HL-60/S4 treated with retinoic acid at 250 ng/mL for 4 days and 3 days (cell line): ENCODE results near the gene SIPA1L3.

ENCODE experiments used
- in situ Hi-C: fragments of 300-500 bp; cut with MboI; formaldehyde crosslinking; loops from 2 replicates; pipeline ENCODE4 v1.7.0; 2022; ENCODE audit warnings: low sequenced_read_pairs

The SIPA1L3 gene

DNA sequence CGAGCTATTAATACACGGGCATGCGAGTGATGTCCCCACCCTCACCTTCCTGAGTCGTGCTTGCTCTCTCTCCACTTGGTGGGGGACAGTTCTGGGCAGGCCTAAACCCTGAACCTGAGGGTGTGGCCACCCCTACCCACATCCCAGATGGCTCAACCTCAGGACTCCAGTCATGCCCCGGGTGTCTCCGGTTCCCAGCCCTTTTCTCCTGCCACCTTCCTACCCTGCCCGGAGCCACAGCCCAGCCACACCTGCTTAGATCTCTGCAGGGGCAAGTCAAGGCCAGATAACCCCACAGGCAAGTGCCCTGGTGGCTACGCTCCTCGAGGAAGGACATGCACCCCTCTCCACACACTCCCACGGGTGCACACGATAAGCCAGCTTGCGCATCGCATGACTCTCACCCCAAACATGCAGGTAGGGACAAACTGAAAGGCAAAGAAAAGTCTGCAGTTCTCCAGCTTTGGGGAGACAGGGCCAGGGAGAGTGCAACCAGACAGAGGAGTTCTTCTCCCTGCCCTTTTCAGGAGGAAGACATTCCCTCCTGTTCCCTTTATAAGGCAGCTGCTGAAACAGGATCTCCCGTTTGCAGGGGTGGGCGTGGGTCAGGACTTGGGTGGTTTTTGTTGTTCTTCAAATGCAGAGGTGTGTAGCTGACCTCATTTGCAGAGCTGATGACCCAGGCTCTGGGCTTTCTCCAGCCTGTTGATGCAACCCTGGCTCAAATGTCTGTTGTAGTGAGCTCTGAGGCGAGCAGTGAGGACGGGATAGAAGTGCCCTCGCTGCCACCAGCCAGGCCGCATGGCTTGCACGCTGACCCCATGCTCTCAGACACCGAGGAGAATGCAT is 228.4 kb downstream of the SIPA1L3 start:
- in situ Hi-C loops = no loop called here

DNA sequence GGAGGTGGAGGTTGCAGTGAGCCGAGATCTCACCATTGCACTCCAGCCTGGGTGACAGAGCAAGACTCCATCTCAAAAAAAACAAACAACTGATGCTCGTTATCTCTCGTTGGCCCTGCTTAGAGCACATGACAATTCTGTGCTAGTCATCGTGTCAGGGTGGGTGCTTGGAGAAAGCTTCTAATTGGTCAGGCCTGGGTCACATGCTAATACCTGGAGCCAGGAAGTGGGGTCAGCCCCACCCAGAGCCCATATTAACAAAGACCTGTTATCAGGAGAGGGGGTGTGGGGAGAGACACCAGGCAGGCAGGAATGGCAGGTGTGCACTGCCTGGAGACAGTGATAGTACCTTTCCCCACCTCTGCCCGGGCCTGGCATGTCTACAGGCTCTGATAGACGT is 232.1 kb downstream of the SIPA1L3 start:
- in situ Hi-C loops = no loop called here

DNA sequence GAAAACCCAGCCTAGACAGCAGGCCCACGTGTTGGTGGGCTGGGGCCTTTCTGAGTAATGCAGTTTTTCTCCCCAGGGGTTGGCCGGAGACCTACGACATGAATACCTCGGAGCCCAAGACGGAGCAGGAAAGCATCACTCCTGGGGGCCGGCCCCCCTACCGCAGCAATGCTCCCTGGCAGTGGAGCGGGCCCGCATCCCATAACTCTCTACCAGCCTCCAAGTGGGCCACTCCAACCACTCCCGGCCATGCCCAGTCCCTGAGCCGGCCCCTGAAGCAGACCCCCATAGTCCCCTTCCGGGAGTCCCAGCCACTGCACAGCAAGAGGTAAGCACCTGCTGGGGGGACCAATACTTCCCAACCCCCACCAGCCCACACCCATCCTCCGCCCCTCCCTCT is 234.1 kb downstream of the SIPA1L3 start:
- in situ Hi-C loops = no loop called here

DNA sequence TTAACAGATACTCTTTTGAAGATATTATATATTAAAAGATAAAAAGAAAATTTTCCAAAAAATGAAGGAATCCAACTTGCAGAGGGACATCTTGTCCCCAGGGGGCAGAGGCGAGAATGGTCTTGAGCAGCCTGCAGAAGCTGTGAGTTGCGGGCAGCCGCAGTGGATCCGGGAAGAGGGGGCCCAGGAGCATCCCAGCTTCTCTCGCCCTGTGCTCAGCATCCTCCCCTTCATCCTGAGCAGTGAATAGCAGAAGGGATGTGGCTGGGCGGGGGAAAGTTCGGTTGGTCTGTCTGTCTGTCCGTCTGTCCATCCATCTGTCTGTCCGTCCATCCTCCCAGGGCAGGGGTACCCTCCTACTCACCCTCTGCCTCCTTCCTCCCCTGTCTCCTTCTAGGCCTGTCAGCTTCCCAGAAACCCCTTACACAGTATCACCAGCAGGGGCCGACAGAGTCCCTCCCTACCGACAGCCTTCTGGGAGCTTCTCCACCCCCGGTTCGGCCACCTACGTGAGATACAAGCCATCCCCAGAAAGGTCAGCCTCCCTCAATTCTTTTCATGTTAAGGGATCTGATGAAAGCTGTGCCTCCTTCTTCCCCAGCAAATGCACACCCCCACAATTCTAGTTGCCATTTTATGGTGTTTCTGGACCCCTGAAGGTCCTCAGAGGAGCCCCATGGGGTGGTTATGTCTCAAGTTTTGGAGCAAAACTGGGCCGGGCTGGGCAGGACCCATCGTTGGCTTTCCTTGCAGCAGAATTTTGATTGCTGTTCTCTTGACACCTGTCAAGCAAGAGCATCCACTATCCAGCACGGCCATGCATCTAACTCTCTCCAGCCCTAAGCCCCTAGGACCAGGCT is 235.4 kb downstream of the SIPA1L3 start:
- in situ Hi-C loops = no loop called here

DNA sequence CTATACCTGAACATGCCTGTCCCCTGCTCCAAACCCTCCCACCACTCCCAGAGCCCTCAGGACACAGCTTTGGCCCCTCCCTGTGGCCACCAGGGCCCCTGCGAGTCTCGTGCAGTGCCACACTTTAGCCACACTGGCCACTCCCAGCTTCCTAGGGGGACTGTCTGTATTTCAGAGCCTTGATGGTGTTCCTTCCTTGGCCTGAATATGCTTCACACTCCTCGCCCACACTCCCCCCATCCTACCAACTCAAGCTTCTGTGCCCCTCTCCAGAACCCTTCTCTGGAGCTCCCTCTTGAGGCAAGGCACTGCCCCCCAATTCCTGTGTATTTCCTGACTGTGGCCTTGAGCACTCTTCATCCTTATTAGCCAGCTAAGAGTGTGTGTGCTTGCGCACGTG is 236.8 kb downstream of the SIPA1L3 start:
- in situ Hi-C loops = no loop called here

DNA sequence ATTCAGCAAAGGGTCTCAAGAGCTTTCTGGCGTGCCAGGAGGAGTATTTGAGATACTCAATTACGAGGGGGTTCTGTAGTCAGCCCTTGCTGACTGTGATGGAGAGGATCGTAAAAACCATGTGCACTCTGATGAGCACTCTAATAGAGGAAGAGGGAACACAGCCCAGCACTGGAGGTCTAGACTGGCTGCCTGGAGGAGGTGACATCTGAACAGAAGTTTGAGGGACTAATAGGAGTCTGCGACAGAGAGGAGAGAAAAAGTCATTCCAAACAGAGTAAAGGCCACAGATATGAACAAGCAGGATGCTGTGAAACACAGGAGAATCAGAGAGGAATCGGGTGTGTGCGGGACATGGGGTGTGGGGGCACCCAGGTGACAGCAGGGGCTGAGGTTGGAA is 237.7 kb downstream of the SIPA1L3 start:
- in situ Hi-C loops = no loop called here

DNA sequence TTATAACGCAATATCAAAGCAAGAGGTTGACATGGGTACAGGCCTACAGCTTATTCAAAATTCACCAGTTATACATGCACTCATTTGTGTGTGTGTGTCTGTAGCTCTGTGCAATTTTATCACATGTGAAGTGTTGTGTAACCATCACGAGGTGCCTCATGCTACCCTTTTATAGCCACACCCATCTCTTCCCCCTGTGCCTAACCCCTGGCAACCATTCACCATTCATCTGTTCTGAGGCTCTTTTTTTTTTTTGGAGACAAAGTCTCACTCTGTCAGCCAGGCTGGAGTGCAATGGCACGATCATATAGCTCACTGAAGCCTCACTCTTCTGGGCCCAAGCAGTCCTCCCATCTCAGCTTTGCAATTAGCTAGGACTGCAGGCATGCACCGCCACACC is 238.6 kb downstream of the SIPA1L3 start:
- in situ Hi-C loops = no loop called here

DNA sequence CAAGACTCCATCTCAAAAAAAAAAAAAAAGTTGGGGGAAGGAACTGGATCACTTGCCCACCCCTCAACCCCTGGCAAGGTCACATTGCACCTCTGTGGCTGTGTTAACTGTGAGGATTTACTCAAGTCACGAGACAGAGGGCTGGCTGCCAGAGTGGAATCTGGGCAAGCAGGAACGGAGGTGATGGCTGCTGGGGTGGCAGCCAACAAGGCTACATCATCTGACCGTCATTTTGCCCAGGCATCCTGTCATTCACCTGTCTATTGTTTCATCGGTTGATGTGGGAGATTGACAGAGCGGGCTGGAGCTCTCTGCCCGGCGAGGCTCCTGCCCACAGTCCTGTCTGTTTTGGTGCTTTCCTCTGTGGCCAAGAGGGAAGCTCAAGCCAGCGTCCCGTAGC is 241.3 kb downstream of the SIPA1L3 start:
- in situ Hi-C loops = no loop called here

DNA sequence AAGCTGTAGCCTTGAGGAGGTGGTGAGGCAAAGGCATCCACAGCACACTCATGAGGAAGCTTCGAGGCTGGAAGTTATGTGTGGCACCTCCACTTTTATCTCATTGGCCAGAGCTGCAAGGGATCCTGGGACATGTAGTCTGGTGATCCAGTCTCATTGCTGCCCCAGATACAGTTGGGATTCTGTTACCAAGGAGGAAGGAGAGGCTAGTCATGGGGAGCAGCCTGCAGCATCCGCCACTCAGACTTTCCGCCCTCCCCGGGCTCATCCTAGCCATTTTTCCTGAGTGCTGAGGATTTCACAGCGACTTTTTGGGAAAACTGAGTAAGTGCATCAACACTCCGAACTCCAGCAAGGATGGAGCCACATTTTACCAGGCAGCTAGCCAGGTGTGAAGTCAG is 242.7 kb downstream of the SIPA1L3 start:
- in situ Hi-C loops = no loop called here

DNA sequence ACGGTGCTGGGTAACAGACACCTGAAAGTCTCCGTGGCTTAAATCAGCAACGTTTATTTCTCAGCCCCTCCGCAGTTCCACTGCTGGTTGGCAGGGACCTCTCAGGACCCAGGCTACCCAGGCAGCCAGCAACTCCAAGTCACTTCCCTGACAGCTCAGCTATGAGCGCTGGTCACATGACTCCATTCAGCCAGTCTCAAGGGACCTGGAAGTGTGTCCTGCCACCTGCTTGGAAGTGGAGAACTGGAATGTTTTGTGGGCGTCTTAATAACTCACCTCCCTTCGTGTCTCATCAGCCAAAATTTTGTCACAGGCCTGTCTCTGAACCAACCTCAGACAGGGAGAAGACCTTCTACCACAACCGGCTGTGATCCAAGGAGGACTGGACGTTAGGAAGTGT is 244.2 kb downstream of the SIPA1L3 start:
- in situ Hi-C loops = no loop called here

DNA sequence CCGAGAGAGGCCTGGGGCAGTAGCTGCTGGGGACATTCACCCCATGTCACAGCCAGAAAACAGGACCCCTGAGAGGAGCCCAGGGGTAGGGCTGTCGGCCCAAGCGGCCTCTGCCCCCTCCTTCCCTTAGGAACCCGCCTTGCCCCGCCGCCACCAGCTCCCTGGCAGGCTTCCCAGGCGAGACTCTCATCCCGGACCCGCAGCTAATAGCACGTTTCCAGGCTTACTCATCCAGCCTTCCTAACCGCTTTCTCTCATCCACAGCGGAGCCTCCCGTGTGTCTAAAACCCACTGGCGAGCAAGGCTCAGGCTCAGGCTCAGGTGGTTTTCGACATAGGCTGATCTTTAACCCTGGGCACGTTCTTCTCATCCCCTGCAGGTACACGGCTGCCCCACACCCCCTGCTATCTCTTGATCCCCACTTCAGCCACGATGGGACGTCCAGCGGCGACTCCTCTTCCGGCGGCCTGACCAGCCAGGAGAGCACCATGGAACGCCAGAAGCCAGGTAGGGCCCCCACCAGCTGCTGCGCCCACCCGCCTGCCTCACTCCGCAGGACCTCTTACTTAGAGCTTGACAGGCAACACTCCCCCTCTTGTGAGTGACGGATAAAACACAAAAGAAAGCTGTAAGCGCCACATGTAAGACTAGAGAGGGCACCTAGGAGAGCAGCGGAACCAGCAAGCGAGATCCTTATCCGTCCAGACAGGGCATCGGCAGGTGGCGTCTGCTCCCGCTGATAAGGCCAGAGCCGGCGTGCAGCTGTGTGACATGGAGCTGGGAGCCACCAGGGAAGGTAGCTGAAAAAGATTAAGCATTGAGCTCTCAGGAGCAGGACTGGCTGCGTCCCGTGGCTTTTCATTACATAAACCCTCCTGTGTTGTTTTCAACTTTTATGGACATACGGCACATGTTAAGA is 245.7 kb downstream of the SIPA1L3 start:
- in situ Hi-C loops = no loop called here

DNA sequence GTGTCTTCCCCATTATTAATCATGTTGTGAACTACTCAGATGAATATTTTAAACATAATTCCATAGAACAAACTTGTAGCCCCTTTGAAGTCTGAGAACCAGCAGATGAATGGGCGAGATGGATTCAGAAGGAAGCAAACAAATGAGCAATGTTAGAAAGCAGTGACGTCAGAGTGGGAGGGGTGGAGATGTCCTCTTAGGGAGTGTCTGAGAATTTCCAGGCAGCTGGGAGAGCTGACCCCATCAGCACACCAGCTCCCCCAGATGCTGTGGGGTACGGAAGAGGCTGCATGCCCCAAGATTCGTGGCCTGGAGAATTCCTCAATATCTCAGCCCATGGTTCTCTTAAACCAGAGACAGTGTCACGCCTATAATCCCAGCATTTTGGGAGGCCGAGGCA is 248.4 kb downstream of the SIPA1L3 start:
- in situ Hi-C loops = no loop called here

DNA sequence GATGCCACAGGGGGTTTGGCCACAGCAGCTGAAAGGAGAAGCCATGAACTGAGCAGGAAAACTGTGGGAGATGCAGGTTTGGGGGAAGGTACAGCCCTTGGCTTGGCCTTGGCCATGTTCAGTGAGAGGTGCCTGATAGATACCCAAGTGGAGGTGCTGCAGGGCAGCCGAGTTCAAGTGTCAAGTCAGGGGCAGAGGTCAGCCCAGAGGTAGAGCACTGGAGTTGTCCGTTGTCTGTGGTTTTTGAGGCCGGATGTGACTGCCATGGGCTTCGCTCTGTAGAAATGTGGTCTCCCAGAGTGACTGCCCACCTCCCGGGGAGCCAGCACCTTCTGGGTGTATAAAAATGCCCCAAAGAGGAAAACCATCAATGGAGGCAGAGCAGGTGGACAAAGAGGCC is 251.7 kb downstream of the SIPA1L3 start:
- in situ Hi-C loops = no loop called here

DNA sequence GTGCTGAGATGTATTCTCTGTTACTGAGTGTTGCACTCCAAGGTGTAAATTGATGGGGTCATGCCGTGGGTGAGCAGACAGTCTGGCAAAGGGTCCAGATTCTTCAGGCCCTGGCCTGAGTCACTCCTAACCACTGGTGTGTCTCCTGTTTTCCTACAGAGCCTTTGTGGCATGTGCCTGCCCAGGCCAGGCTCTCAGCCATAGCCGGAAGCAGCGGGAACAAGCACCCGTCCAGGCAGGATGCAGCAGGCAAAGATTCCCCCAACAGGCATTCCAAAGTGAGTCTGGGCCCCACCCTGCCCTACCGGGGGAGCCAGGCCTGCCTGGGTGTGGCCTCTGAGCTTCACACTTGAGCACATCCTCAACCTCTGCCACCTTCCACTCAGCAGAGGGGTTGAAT is 255.1 kb downstream of the SIPA1L3 start:
- in situ Hi-C loops = no loop called here

DNA sequence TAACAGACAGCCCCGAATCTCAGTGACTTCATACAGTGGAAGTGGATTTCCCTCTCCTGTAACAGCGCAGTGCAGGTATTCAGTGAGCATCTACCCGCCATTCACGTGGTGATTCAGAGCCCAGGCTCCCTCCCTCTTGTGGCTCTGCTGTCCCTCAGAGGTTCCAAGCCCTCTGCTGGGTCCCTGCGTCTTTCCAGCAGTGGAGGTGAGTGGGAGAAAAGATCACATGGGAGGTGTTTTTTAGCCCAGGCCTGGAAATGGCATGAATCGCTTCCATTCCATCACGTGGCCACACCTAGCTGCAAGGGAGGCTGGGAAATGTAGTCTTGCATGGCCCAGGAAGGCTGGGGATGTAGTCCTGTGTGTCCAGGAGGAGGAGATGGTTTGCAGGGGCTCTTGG is 255.6 kb downstream of the SIPA1L3 start:
- in situ Hi-C loops = no loop called here

DNA sequence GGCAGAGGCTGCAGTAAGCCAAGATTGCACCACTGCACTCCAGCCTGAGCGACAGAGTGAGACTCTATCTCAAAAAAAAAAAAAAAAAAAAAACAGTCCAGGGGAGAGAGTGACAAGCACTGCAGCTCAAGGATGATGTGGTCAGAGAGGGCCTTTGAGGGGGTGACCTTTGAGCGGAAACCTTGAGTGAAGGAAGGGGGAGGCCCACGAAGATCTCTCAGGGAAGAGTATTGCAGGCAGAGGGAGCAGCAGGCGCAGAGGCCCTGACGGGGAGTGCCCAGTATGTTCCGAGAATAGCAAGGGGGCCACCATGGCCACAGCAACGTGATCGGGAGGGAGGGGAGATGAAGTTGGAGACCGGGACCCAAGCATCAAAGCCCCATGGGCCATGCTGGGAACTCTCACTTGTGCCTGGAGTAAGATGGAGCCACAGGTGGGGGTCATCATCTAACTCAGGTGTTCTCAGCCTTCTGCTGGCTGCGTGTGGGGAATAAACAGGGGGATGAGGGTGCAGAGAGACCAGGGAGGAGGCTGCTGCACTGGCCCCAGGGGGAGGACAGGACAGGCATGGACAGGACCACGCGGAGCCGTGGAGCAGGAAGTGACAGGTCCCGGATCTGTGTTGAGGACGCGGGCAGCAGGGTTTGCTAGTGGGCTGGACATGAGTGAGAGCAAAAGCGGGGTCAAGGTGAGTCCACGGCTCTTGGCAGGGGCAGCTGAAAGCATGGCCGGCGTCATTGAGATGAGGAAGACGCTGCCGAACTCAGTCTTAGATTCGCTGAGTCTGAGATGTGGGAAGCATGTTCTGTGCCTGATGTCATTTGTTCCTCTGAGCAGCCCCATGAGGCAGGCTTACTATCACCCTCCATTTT is 256.6 kb downstream of the SIPA1L3 start:
- in situ Hi-C loops = no loop called here

DNA sequence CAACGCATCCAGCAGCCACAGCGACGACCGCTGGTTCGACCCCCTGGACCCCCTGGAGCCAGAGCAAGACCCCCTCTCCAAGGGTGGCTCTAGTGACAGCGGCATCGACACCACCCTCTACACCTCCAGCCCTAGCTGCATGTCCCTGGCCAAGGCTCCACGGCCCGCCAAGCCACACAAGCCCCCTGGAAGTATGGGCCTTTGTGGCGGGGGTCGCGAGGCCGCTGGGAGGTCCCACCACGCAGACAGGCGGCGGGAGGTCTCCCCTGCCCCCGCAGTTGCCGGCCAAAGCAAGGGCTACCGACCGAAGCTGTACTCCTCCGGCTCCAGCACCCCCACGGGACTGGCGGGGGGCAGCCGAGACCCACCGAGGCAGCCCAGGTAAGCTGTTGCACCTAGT is 257.5 kb downstream of the SIPA1L3 start:
- in situ Hi-C loops = no loop called here

DNA sequence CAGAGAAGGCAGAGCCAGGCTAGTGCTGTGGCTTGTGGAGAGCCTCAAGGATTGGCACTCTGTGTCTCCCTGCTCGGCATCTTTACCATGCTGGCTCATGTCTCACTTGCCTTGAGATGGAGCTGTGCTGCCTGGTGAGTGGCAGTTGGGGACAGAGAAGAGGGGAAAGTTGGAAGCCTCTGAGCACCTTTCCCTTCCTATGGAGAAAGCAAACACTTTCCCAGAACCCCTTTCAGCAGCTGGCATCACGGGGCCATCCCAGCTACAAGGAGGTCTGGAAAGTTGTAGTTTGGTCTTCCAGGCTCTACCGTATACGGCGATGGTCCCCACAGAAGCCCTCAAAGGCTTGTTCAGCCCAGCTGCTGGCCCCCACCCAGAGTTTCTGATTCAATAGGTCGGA is 258.3 kb downstream of the SIPA1L3 start:
- in situ Hi-C loops = no loop called here

DNA sequence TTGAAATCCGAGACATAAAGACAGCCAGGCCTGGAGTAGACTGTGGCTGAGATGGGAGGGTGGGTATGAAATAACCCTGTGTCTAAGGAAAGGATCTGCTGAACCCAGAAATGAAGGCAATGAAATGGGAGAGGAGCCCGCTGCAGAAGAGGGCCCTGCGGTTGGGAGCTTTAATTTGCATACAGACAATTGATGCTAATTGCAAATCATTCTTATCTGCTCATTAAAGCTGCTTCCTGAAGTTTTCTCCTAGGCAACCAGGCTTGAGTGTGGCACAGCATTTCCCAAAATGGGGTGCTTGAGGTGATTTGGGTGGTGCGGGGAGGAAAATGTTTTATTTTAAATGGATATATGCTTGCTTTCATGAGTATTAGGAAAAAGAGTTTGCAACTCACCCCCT is 261.6 kb downstream of the SIPA1L3 start:
- in situ Hi-C loops = no loop called here

DNA sequence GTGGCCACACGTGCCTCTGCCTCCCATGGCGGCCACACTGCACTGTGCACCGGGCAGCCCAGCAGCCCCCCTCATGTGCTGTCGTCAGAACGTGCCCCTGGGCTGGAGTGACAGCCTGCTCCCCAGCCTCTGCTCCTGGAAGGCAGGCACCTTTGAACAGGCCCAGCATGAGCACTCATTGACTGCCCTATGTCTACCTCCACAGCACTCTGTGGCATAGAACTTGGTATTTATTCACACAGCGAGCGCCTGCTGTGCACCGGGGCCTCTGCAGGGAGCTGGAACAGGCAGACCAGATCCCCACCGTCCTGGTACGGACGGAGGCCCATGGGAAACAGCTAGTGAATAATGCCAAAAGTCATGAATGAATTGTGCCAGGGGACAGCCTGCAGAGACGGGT is 263.3 kb downstream of the SIPA1L3 start:
- in situ Hi-C loops = no loop called here
